GM18858 (cell line): ENCODE results near the gene NAMPT.
"Not testable (repeated sequence)": the region's sequence is repeated elsewhere in the genome, so short reads cannot be mapped to it uniquely, and the experiment has no call there.

Experiments used
- ATAC-seq: cut with Tn5 transposase; IDR thresholded peaks from one replicate; pipeline ENCODE4 v1.9.1; 2021; ENCODE audit not compliant: unreplicated experiment

Gene NAMPT

GRCh38 chr7:106305732-106306131 is 20.9 kb upstream of the NAMPT start:
- no peak for ATAC-seq

GRCh38 chr7:106304568-106304967 is 19.8 kb upstream of the NAMPT start:
- no peak for ATAC-seq

GRCh38 chr7:106298631-106299030 is 13.8 kb upstream of the NAMPT start:
- ATAC-seq: not testable (repeated sequence)

GRCh38 chr7:106298155-106298554 is 13.4 kb upstream of the NAMPT start:
- ATAC-seq: not testable (repeated sequence)

- no peak for ATAC-seq
Observed at GRCh38 chr7:106294334-106294733, 9.6 kb upstream of the NAMPT start.

- ATAC-seq: no peak
Observed at GRCh38 chr7:106291247-106291646, 6.5 kb upstream of the NAMPT start.

- no peak for ATAC-seq
Observed at GRCh38 chr7:106290319-106290718, 5.5 kb upstream of the NAMPT start.

GRCh38 chr7:106289848-106290247 is 5.1 kb upstream of the NAMPT start:
- ATAC-seq: no peak

- no peak for ATAC-seq
Observed at GRCh38 chr7:106288263-106288662, 3.5 kb upstream of the NAMPT start.

- ATAC-seq: no peak
Observed at GRCh38 chr7:106287786-106288185, 3.0 kb upstream of the NAMPT start.

GRCh38 chr7:106285855-106286492 is 1.2 kb upstream of the NAMPT start:
- peak; percentile 38 for ATAC-seq

GRCh38 chr7:106285051-106285854 is 470 bp upstream of the NAMPT start:
- ATAC-seq: peak; percentile 59

GRCh38 chr7:106283831-106284713 is 711 bp downstream of the NAMPT start:
- no peak for ATAC-seq

GRCh38 chr7:106283501-106283830 is 1.3 kb downstream of the NAMPT start:
- no peak for ATAC-seq

- no peak for ATAC-seq
Observed at GRCh38 chr7:106282852-106283251, 1.9 kb downstream of the NAMPT start.

- no peak for ATAC-seq
Observed at GRCh38 chr7:106282390-106282789, 2.4 kb downstream of the NAMPT start.

- ATAC-seq: no peak
Observed at GRCh38 chr7:106281585-106282318, 3.0 kb downstream of the NAMPT start.

GRCh38 chr7:106281127-106281526 is 3.7 kb downstream of the NAMPT start:
- ATAC-seq: no peak

- no peak for ATAC-seq
Observed at GRCh38 chr7:106279425-106280197, 5.2 kb downstream of the NAMPT start.

GRCh38 chr7:106278695-106279094 is 6.1 kb downstream of the NAMPT start:
- ATAC-seq: no peak
